Fibroblast of skin of abdomen (primary cell): ENCODE data around the gene ALS2. TPM values are rescaled to one million over a fixed set of nuclear protein-coding genes. Genes with fewer than 3 reads are reported as not detected.
"Not testable (repeated sequence)": the region's sequence is repeated elsewhere in the genome, so short reads cannot be mapped to it uniquely, and the experiment has no call there.

Experiments used
- DNase-seq: peaks from one replicate; pipeline ENCODE4 v3.0.0-alpha.2; 2013
- polyA plus RNA-seq, 2 experiments: library from polyadenylated mRNA; unstranded; fragments of 120-200 nt; gene quantifications; one replicate each; pipeline ENCODE4 v1.2.1, GENCODE V29; 2013; ENCODE audit not compliant: insufficient read length in 2 of 2

The ALS2 gene
- polyA plus RNA-seq (2013, experiment 1 of 2; ENCODE audit: insufficient read length), result 19.5 TPM
- polyA plus RNA-seq (2013, experiment 2 of 2; ENCODE audit: insufficient read length), result 17.5 TPM

- peak; percentile 100 for DNase-seq
Observed at GRCh38 chr2:201780674-201781493, at the start of gene ALS2. TSS of gene ALS2 (minus strand) at chr2:201780933. CDS start at chr2:201768885, 12,048 bp downstream.

- no peak for DNase-seq
Observed at GRCh38 chr2:201828220-201828619, 47.5 kb upstream of the ALS2 start.

GRCh38 chr2:201827621-201828020 is 46.9 kb upstream of the ALS2 start:
- DNase-seq, result no peak

- no peak for DNase-seq
Observed at GRCh38 chr2:201824212-201824611, 43.5 kb upstream of the ALS2 start.

- DNase-seq, result no peak
Observed at GRCh38 chr2:201821080-201821479, 40.3 kb upstream of the ALS2 start.

GRCh38 chr2:201820383-201821007 is 39.8 kb upstream of the ALS2 start:
- DNase-seq, result no peak

GRCh38 chr2:201816657-201817575 is 36.2 kb upstream of the ALS2 start:
- no peak for DNase-seq

GRCh38 chr2:201813996-201814760 is 33.4 kb upstream of the ALS2 start:
- DNase-seq, result peak; percentile 81

- not testable (repeated sequence) for DNase-seq
Observed at GRCh38 chr2:201810604-201811003, 29.9 kb upstream of the ALS2 start.

- DNase-seq, result no peak
Observed at GRCh38 chr2:201809633-201810032, 28.9 kb upstream of the ALS2 start.

GRCh38 chr2:201808027-201808426 is 27.3 kb upstream of the ALS2 start:
- no peak for DNase-seq

GRCh38 chr2:201807452-201807999 is 26.8 kb upstream of the ALS2 start:
- peak; percentile 76 for DNase-seq

GRCh38 chr2:201806442-201807170 is 25.9 kb upstream of the ALS2 start, which contains the start of gene CDK15:
TSS of gene CDK15 (plus strand) at chr2:201806537. CDS start at chr2:201806665, 128 bp downstream.
- peak; percentile 59 for DNase-seq

- peak; percentile 67 for DNase-seq
Observed at GRCh38 chr2:201798914-201799285, 18.2 kb upstream of the ALS2 start.

GRCh38 chr2:201798252-201798913 is 17.6 kb upstream of the ALS2 start:
- DNase-seq, result peak; percentile 94

- DNase-seq, result peak; percentile 81
Observed at GRCh38 chr2:201797175-201797840, 16.6 kb upstream of the ALS2 start.

GRCh38 chr2:201796478-201796865 is 15.7 kb upstream of the ALS2 start:
- DNase-seq, result peak; percentile 4

GRCh38 chr2:201795607-201796477 is 15.1 kb upstream of the ALS2 start:
- peak; percentile 71 for DNase-seq

- peak; percentile 72 for DNase-seq
Observed at GRCh38 chr2:201794294-201794693, 13.6 kb upstream of the ALS2 start.
